ENCODE results near the gene RIPOR3. TPM values are rescaled to one million over a fixed set of nuclear protein-coding genes. Genes with fewer than 3 reads are reported as not detected.
A peak's percentile ranks its signal among the peaks of the same experiment; 100 is the strongest.

The RIPOR3 gene
- total and polyA plus RNA-seq, 9 of the 15 experiments (the other 6 are each of a cell fraction or from before 2014, with no cell fraction given) = 3.3 to 62.7 (median 21.4) TPM

- TF ChIP-seq STAT6 (CRISPR knock-in tag; IDR thresholded peaks at IDR 0.05) = no peak
- peak; percentile 2; the same call in 1 of the 2 replicates for TF ChIP-seq TOE1 (IDR thresholded peaks at IDR 0.05; ENCODE audit: borderline replicate concordance)
- TF ChIP-seq TOE1 (CRISPR knock-in tag; IDR thresholded peaks at IDR 0.05; ENCODE audit: borderline replicate concordance, low read depth) = no peak
- no peak for TF ChIP-seq ZNF444 (CRISPR knock-in tag; IDR thresholded peaks at IDR 0.05)
- no peak for TF ChIP-seq ZNF280A (IDR thresholded peaks at IDR 0.05; ENCODE audit: low read depth, partially characterized antibody)
- TF ChIP-seq ATF3 (IDR thresholded peaks at IDR 0.05) = no peak
- TF ChIP-seq ATF3 (CRISPR knock-in tag; conservative IDR thresholded peaks at IDR 0.05) = no peak
- no peak for TF ChIP-seq MLX (CRISPR knock-in tag; conservative IDR thresholded peaks at IDR 0.05)
- TF ChIP-seq FOSL1 (tag; conservative IDR thresholded peaks at IDR 0.05) = no peak; the same call in none of the 2 replicates
- TF ChIP-seq KDM1A (IDR thresholded peaks at IDR 0.05) = peak; percentile 80 to 92
- TF ChIP-seq IRF2 (CRISPR knock-in tag; IDR thresholded peaks at IDR 0.05) = no peak
- TF ChIP-seq NKRF (IDR thresholded peaks at IDR 0.05; ENCODE audit: borderline replicate concordance) = peak; percentile 61
These were observed 520 bp upstream of the RIPOR3 start (continued) for GRCh38 chr20:50691573-50692551.

All from K562 (cell line).